Subcutaneous abdominal adipose tissue (tissue), 5 donors: ENCODE data around the gene EFNA5.
"Not testable (repeated sequence)": the region's sequence is repeated elsewhere in the genome, so short reads cannot be mapped to it uniquely, and the experiment has no call there.

ENCODE experiments used
- H3K27ac ChIP-seq: one replicate; pipeline ENCODE4 v1.7.0; 2013; ENCODE audit warnings: low read depth, mild to moderate bottlenecking, inconsistent platforms, low read length, moderate library complexity
- H3K27me3 ChIP-seq, 5 donors: one replicate each; pipeline ENCODE4 v1.7.0; 2013; ENCODE audit warnings: low read length in 5 of 5, inconsistent platforms in 1 of 5; ENCODE audit not compliant: control insufficient read depth in 5 of 5, insufficient read depth in 4 of 5
- H3K36me3 ChIP-seq, 5 donors: one replicate each; pipeline ENCODE4 v1.7.0; 2013; ENCODE audit warnings: low read length in 5 of 5; ENCODE audit not compliant: control insufficient read depth in 5 of 5, insufficient read depth in 5 of 5
- H3K4me1 ChIP-seq, 5 donors: one replicate each; pipeline ENCODE4 v1.7.0; 2013; ENCODE audit warnings: low read length in 5 of 5, mild to moderate bottlenecking in 3 of 5, moderate library complexity in 1 of 5; ENCODE audit not compliant: control insufficient read depth in 5 of 5, insufficient read depth in 5 of 5
- H3K4me3 ChIP-seq, 5 donors: one replicate each; pipeline ENCODE4 v1.7.0; 2013; ENCODE audit warnings: low read length in 5 of 5, low read depth in 1 of 5
- H3K9ac ChIP-seq, 5 donors: one replicate each; pipeline ENCODE4 v1.7.0; 2013; ENCODE audit warnings: low read length in 5 of 5, mild to moderate bottlenecking in 4 of 5, moderate library complexity in 3 of 5
- H3K9me3 ChIP-seq, 5 donors: one replicate each; pipeline ENCODE4 v1.7.0; 2013; ENCODE audit warnings: low read length in 5 of 5; ENCODE audit not compliant: control insufficient read depth in 5 of 5
- donor health status: healthy.
- donor health status: healthy.
- donor health status: healthy.
- donor health status: healthy.
- donor health status: healthy.

Gene EFNA5

DNA sequence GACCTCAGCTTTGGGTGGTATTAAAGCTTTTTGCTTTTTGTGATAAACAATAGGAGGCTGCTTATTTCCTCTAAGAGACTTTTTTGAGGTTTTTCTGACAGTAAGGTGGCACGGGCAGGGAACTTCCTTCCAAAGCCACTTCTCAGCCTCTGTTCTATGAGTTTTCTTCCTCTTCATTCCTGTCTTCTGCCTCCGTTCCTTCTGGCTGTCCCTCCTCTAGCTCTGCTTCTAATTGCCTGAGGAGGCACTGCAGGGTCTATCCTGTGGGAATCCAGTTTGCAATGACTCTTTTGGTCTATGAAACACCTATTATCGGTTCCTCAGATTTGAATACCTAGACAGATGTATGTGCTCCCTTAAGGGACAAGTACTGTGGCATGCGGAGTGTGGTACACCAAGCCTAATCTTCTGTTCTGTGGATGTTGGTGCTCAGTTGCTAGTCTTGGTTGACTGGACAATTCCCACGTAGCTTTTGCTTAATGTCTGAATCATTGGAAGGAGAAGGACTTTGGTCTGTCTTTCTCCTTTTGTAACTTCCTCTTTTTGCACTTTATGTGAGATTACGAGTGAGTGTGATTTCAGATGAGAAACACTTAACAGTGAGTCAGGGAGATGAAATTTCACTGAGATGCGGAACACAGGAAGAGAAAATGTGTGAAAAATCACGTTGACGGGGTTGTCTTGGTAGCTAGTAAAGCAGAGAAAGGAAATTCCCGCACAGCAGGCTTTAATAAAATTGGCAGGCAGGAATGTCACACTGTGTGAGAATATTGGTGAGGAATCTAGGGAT, 305.2 kb downstream of the EFNA5 start:
- H3K9me3 ChIP-seq = no peaks in the 10 kb centered on the region
- H3K36me3 ChIP-seq = no peaks in the 10 kb centered on the region
- H3K4me1 ChIP-seq = peaks cover 0 to 14% (median 7%) of the 10 kb centered on the region in 5 donors
- H3K27me3 ChIP-seq = no peaks in the 10 kb centered on the region
- H3K9ac ChIP-seq = no peak overlapping the region
- no peak overlapping the region for H3K27ac ChIP-seq
- H3K4me3 ChIP-seq = no peak overlapping the region

DNA sequence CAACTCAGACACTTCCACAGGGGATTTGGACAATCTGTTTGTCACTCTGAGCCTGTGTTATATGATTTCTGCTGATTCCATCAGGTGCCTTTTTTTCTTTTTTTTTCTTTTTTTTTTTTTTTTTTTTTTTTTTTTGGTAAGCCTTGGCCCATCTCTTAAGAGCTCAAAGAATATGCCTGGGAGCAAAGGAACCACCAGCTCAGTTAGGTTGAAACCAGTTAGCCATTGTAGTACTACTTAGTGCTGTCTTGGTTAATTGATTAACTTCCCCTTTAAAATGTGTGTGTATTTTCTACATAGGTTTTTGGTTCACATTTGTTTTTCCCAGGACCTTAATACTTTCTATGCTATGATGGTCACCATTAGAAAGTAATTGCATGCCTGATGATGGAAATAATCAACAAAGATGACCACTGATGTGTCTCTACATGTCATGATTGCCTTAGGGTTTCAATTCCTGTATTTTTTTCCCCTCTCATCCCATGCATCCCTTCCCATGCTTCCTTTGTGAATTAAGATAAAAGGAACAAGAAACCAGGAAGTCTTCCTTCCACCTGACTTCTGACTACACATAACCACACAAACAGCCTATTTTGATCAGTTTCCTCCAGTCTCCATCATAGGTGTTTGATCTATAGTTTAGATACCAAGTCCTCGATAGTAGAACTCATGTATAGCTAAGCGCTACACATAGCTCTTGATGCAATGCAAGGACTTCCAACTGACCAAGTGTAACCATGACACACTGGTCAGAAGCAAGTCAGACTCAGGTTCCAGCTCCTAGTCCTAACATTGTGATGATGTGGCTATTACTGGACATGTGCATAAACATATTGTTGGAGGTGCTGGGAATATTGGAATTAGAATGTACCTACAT, 306.1 kb downstream of the EFNA5 start:
- Histone ChIP-seq H3K27me3 (no peaks in the 10 kb centered on the region), H3K36me3 (no peaks in the 10 kb centered on the region), H3K4me3 (no peak overlapping the region), H3K9me3 (no peaks in the 10 kb centered on the region), H3K4me1 (peaks cover under 1 to 13% (median 4%) of the 10 kb centered on the region in 5 donors), H3K9ac (no peak overlapping the region), H3K27ac (no peak overlapping the region)

DNA sequence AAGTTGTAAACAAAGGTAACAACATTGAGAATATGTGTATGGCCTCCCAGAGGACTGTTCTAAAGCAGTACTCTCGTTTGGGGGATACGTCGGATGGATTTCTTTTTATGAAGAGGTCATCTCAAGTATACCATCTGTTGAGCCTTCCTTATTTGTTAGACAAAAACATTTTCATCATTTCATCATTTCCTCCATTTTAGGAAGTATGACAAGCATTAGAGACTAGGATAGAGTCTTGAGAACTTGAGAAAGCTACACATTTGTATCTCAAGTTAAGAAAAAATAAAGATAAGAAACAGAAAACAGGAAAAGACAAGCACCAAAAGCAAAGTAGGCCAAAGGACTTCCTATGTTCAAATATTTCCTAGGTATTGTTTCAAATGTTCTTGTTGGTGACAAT, 307.0 kb downstream of the EFNA5 start:
- H3K27ac ChIP-seq = no peak overlapping the region
- H3K4me1 ChIP-seq = peaks cover 2 to 14% (median 6%) of the 10 kb centered on the region in 5 donors
- no peak overlapping the region for H3K9ac ChIP-seq
- H3K27me3 ChIP-seq = no peaks in the 10 kb centered on the region
- H3K4me3 ChIP-seq = no peak overlapping the region
- no peaks in the 10 kb centered on the region for H3K9me3 ChIP-seq
- no peaks in the 10 kb centered on the region for H3K36me3 ChIP-seq

DNA sequence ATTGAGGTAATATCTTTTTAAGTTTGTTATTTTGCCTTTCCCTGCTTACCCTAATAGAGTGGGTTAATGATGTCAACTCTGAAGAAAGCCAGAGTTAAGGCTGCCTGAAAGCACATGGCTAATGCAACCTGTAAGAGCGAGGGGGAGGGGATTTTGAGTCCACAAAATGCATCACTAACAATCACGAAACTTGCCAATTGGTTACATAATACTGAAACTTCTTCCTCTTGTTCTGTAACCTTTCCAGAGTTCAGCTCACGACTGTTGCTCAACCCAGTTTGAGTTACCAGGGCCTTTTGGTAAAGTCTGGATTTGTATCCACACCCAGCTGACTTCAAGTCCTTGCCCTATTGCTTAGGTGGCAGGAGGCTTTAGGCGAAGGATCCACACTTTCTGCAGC, 308.8 kb downstream of the EFNA5 start:
- H3K36me3 ChIP-seq = no peaks in the 10 kb centered on the region
- H3K27me3 ChIP-seq = no peaks in the 10 kb centered on the region
- H3K9me3 ChIP-seq = no peaks in the 10 kb centered on the region
- H3K9ac ChIP-seq = no peak overlapping the region
- H3K4me3 ChIP-seq = no peak overlapping the region
- peaks cover 2 to 14% (median 6%) of the 10 kb centered on the region in 5 donors for H3K4me1 ChIP-seq
- no peak overlapping the region for H3K27ac ChIP-seq

GRCh38 chr5:107359916-107360234, 310.9 kb downstream of the EFNA5 start:
- no peaks in the 10 kb centered on the region for H3K9me3 ChIP-seq
- no peak overlapping the region for H3K4me3 ChIP-seq
- no peaks in the 10 kb centered on the region for H3K36me3 ChIP-seq
- H3K27ac ChIP-seq = no peak overlapping the region
- H3K27me3 ChIP-seq = no peaks in the 10 kb centered on the region
- H3K9ac ChIP-seq = no peak overlapping the region
- H3K4me1 ChIP-seq = peaks cover 0 to 14% (median 6%) of the 10 kb centered on the region in 5 donors

GRCh38 chr5:107359033-107359915, 311.5 kb downstream of the EFNA5 start:
- Histone ChIP-seq H3K4me3 (no peak overlapping the region), H3K27me3 (no peaks in the 10 kb centered on the region), H3K27ac (no peak overlapping the region), H3K4me1 (peaks cover 0 to 14% (median 6%) of the 10 kb centered on the region in 5 donors), H3K9me3 (no peaks in the 10 kb centered on the region), H3K9ac (no peak overlapping the region), H3K36me3 (no peaks in the 10 kb centered on the region)

DNA sequence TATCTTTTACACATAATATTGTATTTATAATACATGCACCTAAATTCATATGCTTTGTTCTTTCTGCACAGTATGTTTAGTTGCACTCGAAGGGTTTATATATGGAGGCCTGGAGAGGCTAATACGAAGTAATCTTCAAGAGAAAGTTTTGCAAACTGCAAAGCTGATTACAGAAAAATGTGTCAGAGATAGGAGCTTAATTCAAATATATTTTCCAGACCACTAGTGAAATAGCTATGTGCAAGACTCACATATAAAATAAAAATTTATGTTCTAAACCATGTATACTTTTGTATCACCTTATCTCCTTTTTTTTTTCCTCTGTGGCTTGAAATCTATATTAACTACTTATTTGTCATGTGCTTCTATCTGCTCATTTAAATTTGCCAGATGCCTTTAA, 313.8 kb downstream of the EFNA5 start:
- no peak overlapping the region for H3K9ac ChIP-seq
- H3K4me1 ChIP-seq = peaks cover 0 to 7% (median 2%) of the 10 kb centered on the region in 5 donors
- H3K27me3 ChIP-seq = no peaks in the 10 kb centered on the region
- no peak overlapping the region for H3K27ac ChIP-seq
- no peak overlapping the region for H3K4me3 ChIP-seq
- H3K36me3 ChIP-seq = no peaks in the 10 kb centered on the region
- H3K9me3 ChIP-seq = peaks cover 0 to 2% (median 0%) of the 10 kb centered on the region in 5 donors

DNA sequence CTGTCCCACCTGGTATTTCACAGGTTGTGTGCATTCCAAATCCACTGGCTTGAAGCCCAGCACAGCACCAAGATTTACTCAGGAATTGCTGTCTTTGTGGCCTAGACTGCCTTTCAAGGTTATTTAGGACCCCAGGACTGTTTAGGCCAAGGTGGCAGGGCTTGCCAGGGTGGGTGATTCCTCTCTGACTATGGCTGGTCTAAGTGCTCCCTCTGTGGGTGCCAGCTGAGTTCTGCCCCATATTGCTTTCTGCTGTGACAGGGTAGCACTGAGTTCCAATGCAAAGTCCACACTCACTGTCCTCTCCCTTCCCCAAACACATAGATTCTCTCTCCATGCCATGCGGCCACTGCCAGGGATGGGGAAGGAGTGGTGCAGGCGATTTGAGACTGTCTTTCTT, 318.2 kb downstream of the EFNA5 start:
- Histone ChIP-seq H3K4me1 (no peaks in the 10 kb centered on the region), H3K27ac (no peak overlapping the region), H3K36me3 (no peaks in the 10 kb centered on the region), H3K9ac (no peak overlapping the region), H3K4me3 (no peak overlapping the region), H3K27me3 (no peaks in the 10 kb centered on the region), H3K9me3 (peaks cover 0 to 3% (median 0%) of the 10 kb centered on the region in 5 donors)

GRCh38 chr5:107346580-107346979, 324.2 kb downstream of the EFNA5 start:
- not testable (repeated sequence) for H3K27me3 ChIP-seq, H3K9ac ChIP-seq, H3K4me3 ChIP-seq, H3K36me3 ChIP-seq, H3K27ac ChIP-seq, H3K4me1 ChIP-seq
- peaks cover 0 to 14% (median 6%) of the 10 kb centered on the region in 5 donors for H3K9me3 ChIP-seq
